Neural cell (in vitro differentiated cells): Measurements from ENCODE around the gene HPS1. TPM values are rescaled to one million over a fixed set of nuclear protein-coding genes. Genes with fewer than 3 reads are reported as not detected.

ENCODE experiments used
- H2AFZ ChIP-seq: fragments of 200-600, 300-800 bp; sonication (generic), shearing (Covaris generic); 2 replicates; pipeline ENCODE4 v1.6.0; 2014; ENCODE audit warnings: low read depth, mild to moderate bottlenecking, antibody characterized with exemption, low read length, moderate library complexity
- H3F3A ChIP-seq: fragments of 200-600 bp; shearing (Covaris generic); 2 replicates; pipeline ENCODE4 v1.6.1; 2016; ENCODE audit warnings: mild to moderate bottlenecking, moderate library complexity, mixed read lengths, antibody characterized with exemption, low read length; ENCODE audit not compliant: insufficient read depth, poor library complexity, severe bottlenecking
- H3K27ac ChIP-seq: fragments of 200-600, 300-800 bp; sonication (generic), shearing (Covaris generic); 2 replicates; pipeline ENCODE4 v1.5.1; 2014; ENCODE audit warnings: mild to moderate bottlenecking, low read length, moderate library complexity
- H3K27me3 ChIP-seq: fragments of 300-800, 200-600 bp; sonication (generic), shearing (Covaris generic); 2 replicates; pipeline ENCODE4 v1.6.0; 2014; ENCODE audit warnings: mild to moderate bottlenecking, low read depth, low read length, moderate library complexity; ENCODE audit not compliant: insufficient read depth
- H3K36me3 ChIP-seq: fragments of 300-800, 200-600 bp; sonication (generic), shearing (Covaris generic); 2 replicates; pipeline ENCODE4 v1.5.1; 2014; ENCODE audit warnings: mild to moderate bottlenecking, antibody characterized with exemption, low read length, moderate library complexity; ENCODE audit not compliant: insufficient read depth
- H3K4me2 ChIP-seq: fragments of 300-800, 200-600 bp; sonication (generic), shearing (Covaris generic); 2 replicates; pipeline ENCODE4 v1.6.0; 2014; ENCODE audit warnings: mild to moderate bottlenecking, low read length
- H3K4me3 ChIP-seq: fragments of 300-800, 200-600 bp; sonication (generic), shearing (Covaris generic); 2 replicates; pipeline ENCODE4 v1.5.1; 2014; ENCODE audit warnings: mild to moderate bottlenecking, low read length, moderate library complexity
- H3K79me2 ChIP-seq: fragments of 200-600 bp; shearing (Covaris generic); replicated peaks from 2 replicates; pipeline ENCODE4 v1.6.0; 2014; ENCODE audit warnings: mild to moderate bottlenecking, low read length, moderate library complexity; ENCODE audit not compliant: insufficient read depth
- H3K9ac ChIP-seq: fragments of 300-800, 200-600 bp; sonication (generic), shearing (Covaris generic); 2 replicates; pipeline ENCODE4 v1.6.1; 2016; ENCODE audit warnings: mild to moderate bottlenecking, low read length, mixed read lengths
- H3K9me2 ChIP-seq: fragments of 200-600 bp; shearing (Covaris generic); 2 replicates; pipeline ENCODE4 v1.6.1; 2016; ENCODE audit warnings: mild to moderate bottlenecking, low read length, mixed read lengths; ENCODE audit not compliant: insufficient read depth
- H3K9me3 ChIP-seq: fragments of 200-600, 300-800 bp; sonication (generic), shearing (Covaris generic); 2 replicates; pipeline ENCODE4 v1.6.1; 2016; ENCODE audit warnings: mild to moderate bottlenecking, mixed run types, low read length, moderate library complexity, mixed read lengths
- H4K20me1 ChIP-seq: fragments of 200-600 bp; shearing (Covaris generic); 2 replicates; pipeline ENCODE4 v1.6.1; 2016; ENCODE audit warnings: mild to moderate bottlenecking, mixed run types; ENCODE audit not compliant: insufficient read depth
- EP300 ChIP-seq: fragments of 450-650 bp; conservative IDR thresholded peaks from 2 replicates; pipeline ENCODE4 v1.6.1; 2014; ENCODE audit warnings: antibody characterized with exemption, mild to moderate bottlenecking, moderate library complexity; ENCODE audit not compliant: poor library complexity, severe bottlenecking
- EZH2 ChIP-seq: fragments of 200-600, 300-800 bp; shearing (Covaris generic), sonication (generic); IDR thresholded peaks from 2 replicates; pipeline ENCODE4 v1.6.1; 2014; ENCODE audit warnings: antibody characterized with exemption, low read length, borderline replicate concordance, mild to moderate bottlenecking; ENCODE audit not compliant: insufficient read depth, poor library complexity, severe bottlenecking
- MXI1 ChIP-seq: fragments of 450-650 bp; conservative IDR thresholded peaks from 2 replicates; pipeline ENCODE4 v1.6.1; 2014; ENCODE audit warnings: antibody characterized with exemption, mild to moderate bottlenecking; ENCODE audit not compliant: poor library complexity, severe bottlenecking
- POLR2AphosphoS5 ChIP-seq: IDR thresholded peaks from 2 replicates; pipeline ENCODE4 v1.6.1; 2012
- RAD21 ChIP-seq: fragments of 450-650 bp; conservative IDR thresholded peaks from 2 replicates; pipeline ENCODE4 v1.6.1; 2014; ENCODE audit warnings: antibody characterized with exemption, mild to moderate bottlenecking, moderate library complexity
- REST ChIP-seq: IDR thresholded peaks from 2 replicates; pipeline ENCODE4 v1.6.1; 2012; ENCODE audit warnings: borderline replicate concordance
- SMC3 ChIP-seq: fragments of 450-650 bp; conservative IDR thresholded peaks from 2 replicates; pipeline ENCODE4 v1.6.1; 2014; ENCODE audit warnings: antibody characterized with exemption, mild to moderate bottlenecking, moderate library complexity; ENCODE audit not compliant: poor library complexity
- TAF1 ChIP-seq: IDR thresholded peaks from 2 replicates; pipeline ENCODE4 v1.6.1; 2012; ENCODE audit warnings: low read depth
- polyA plus RNA-seq: library from polyadenylated mRNA; depleted of rRNA; stranded (reverse); fragments of >200 nt; gene quantifications from 2 replicates; pipeline ENCODE4 v1.2.3, GENCODE V29; 2014
- TF ChIP-seq, protein P1 (sequence below): fragments of 450-650 bp; IDR thresholded peaks from 2 replicates; pipeline ENCODE4 v1.5.1; 2014; ENCODE audit warnings: antibody characterized with exemption, mild to moderate bottlenecking, moderate library complexity; ENCODE audit not compliant: poor library complexity, severe bottlenecking

The HPS1 gene
- polyA plus RNA-seq, 1 donor from 2014 or later: 1.4 TPM

DNA sequence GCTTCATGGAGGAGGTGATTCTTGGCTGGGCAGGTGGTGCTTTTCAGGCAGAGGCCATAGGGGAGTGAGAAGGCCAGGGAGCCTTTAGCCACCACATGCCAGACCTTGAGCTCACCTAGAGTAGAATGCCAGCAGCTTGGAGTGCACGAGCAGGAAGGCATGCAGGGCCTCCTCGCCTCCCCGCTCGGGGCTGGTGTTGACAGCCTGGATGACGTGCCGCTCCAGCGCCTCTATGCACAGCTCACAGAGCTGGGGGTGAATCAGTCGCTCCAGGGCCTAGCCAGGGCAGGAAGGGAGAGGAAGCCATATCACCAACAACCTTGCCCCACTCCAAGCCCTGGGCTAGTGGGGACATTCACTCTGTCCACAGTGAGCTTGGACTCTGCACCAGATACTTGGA lies 15.7 kb downstream of the HPS1 start:
- no peaks in the 10 kb centered on the region for H3K36me3 ChIP-seq
- H3K4me2 ChIP-seq: no peak overlapping the region
- no peaks in the 10 kb centered on the region for H3K79me2 ChIP-seq
- H3K4me3 ChIP-seq: no peak overlapping the region
- no peak overlapping the region for H3K27ac ChIP-seq
- H3K9me3 ChIP-seq: no peaks in the 10 kb centered on the region
- TF ChIP-seq POLR2AphosphoS5: no peak
- TF ChIP-seq SMC3: no peak
- no peak for TF ChIP-seq RAD21
- TF ChIP-seq, protein P1, sequence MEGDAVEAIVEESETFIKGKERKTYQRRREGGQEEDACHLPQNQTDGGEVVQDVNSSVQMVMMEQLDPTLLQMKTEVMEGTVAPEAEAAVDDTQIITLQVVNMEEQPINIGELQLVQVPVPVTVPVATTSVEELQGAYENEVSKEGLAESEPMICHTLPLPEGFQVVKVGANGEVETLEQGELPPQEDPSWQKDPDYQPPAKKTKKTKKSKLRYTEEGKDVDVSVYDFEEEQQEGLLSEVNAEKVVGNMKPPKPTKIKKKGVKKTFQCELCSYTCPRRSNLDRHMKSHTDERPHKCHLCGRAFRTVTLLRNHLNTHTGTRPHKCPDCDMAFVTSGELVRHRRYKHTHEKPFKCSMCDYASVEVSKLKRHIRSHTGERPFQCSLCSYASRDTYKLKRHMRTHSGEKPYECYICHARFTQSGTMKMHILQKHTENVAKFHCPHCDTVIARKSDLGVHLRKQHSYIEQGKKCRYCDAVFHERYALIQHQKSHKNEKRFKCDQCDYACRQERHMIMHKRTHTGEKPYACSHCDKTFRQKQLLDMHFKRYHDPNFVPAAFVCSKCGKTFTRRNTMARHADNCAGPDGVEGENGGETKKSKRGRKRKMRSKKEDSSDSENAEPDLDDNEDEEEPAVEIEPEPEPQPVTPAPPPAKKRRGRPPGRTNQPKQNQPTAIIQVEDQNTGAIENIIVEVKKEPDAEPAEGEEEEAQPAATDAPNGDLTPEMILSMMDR: no peak
- no peak for TF ChIP-seq MXI1
- TF ChIP-seq EP300: no peak
- no peak for TF ChIP-seq TAF1
- no peak for TF ChIP-seq EZH2
- no peak for TF ChIP-seq REST
- no peaks in the 10 kb centered on the region for H3K27me3 ChIP-seq
- H3F3A ChIP-seq: no peaks in the 10 kb centered on the region
- no peaks in the 10 kb centered on the region for H3K9me2 ChIP-seq
- H3K9ac ChIP-seq: no peak overlapping the region
- no peak overlapping the region for H2AFZ ChIP-seq
- H4K20me1 ChIP-seq: no peaks in the 10 kb centered on the region

DNA sequence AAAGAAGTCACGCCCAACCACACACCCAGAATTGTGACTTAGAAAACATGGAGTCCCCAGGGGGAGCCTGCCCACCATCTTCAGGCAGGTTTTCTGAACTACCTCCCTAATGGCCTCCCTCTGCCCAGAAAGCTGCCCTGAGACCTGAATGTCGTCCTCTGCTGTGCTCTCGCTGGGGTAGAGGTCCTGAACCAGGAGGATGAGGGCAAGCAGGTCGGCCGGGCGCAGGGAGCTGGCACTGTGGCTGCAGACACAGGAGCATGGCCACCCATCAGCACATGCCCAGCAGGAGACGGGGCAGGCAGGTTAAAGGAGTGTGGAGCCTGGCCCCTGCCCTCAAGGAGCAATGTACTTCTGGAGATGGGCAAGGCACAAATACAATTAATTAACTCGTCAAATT lies 16.3 kb downstream of the HPS1 start:
- Histone ChIP-seq H4K20me1 (no peaks in the 10 kb centered on the region), H3K27ac (no peak overlapping the region), H3K4me2 (no peak overlapping the region), H3F3A (no peaks in the 10 kb centered on the region), H3K9me3 (no peaks in the 10 kb centered on the region), H3K36me3 (no peaks in the 10 kb centered on the region), H3K4me3 (no peak overlapping the region), H3K9ac (no peak overlapping the region), H3K79me2 (no peaks in the 10 kb centered on the region), H3K9me2 (no peaks in the 10 kb centered on the region), H3K27me3 (no peaks in the 10 kb centered on the region), H2AFZ (no peak overlapping the region)
- no peak for TF ChIP-seq SMC3
- TF ChIP-seq, protein P1: no peak
- TF ChIP-seq MXI1: no peak
- TF ChIP-seq POLR2AphosphoS5: no peak
- no peak for TF ChIP-seq RAD21
- no peak for TF ChIP-seq EZH2
- TF ChIP-seq EP300: no peak
- no peak for TF ChIP-seq REST
- TF ChIP-seq TAF1: no peak
